IMR-90 (cell line): ENCODE measurements around the gene NTM. TPM values are rescaled to one million over a fixed set of nuclear protein-coding genes. Genes with fewer than 3 reads are reported as not detected.

ENCODE experiments used
- ATAC-seq: fragments of 200-7000 bp; cut with Tn5 transposase; 2 replicates; pipeline ENCODE4 v1.9.1; 2020; ENCODE audit warnings: low read depth, mild to moderate bottlenecking, moderate library complexity
- BruUV-seq: library from RNA; stranded (reverse); fragments of 400-500 nt; replicated peaks from 2 replicates; lab custom pipeline; 2021; lab: Mats Ljungman, UMichigan
- CTCF ChIA-PET: fragments of 300-600 bp; formaldehyde crosslinking; extraction: SDS; loops from one replicate; lab custom pipeline; 2021; ENCODE audit warnings: antibody characterized with exemption; lab: Yijun Ruan, JAX
- POLR2A ChIA-PET: fragments of 300-600 bp; sonication (Branson Sonifier 250); formaldehyde crosslinking; loops from one replicate; lab custom pipeline; 2022; ENCODE audit warnings: antibody characterized with exemption; ENCODE audit not compliant: unreplicated experiment; lab: Charles Lee
- DNase-seq: peaks from one replicate; pipeline ENCODE4 v3.0.0; 2013
- H2AFZ ChIP-seq: replicated peaks from 2 replicates; pipeline ENCODE3; 2013; ENCODE audit warnings: low read length, mild to moderate bottlenecking; ENCODE audit not compliant: poor library complexity
- H2AK5ac ChIP-seq: 2 replicates; pipeline ENCODE4 v1.6.1; 2013; ENCODE audit warnings: low read depth, low read length, inconsistent platforms
- H2AK9ac ChIP-seq: replicated peaks from 2 replicates; pipeline ENCODE3; 2013; ENCODE audit warnings: mild to moderate bottlenecking, low read depth, low read length, moderate library complexity; ENCODE audit not compliant: poor library complexity
- H2BK120ac ChIP-seq: 2 replicates; pipeline ENCODE4 v1.6.1; 2013; ENCODE audit warnings: low read depth, low read length, inconsistent platforms
- H2BK15ac ChIP-seq: 3 replicates; pipeline ENCODE4 v1.6.1; 2013; ENCODE audit warnings: low read depth, low read length, inconsistent platforms
- H2BK20ac ChIP-seq: 2 replicates; pipeline ENCODE4 v1.6.1; 2013; ENCODE audit warnings: low read depth, mild to moderate bottlenecking, inconsistent platforms, low read length, moderate library complexity
- H2BK5ac ChIP-seq: 2 replicates; pipeline ENCODE4 v1.6.1; 2013; ENCODE audit warnings: mild to moderate bottlenecking, low read depth, low read length, inconsistent platforms; ENCODE audit not compliant: poor library complexity, severe bottlenecking
- H3K14ac ChIP-seq: replicated peaks from 2 replicates; pipeline ENCODE4 v1.6.1; 2013; ENCODE audit warnings: low read depth, low read length, inconsistent platforms
- H3K18ac ChIP-seq: 2 replicates; pipeline ENCODE4 v1.6.1; 2013; ENCODE audit warnings: low read depth, low read length, control low read depth
- H3K23ac ChIP-seq: 2 replicates; pipeline ENCODE4 v1.6.1; 2013; ENCODE audit warnings: low read depth, low read length, inconsistent platforms
- H3K27ac ChIP-seq: 2 replicates; pipeline ENCODE4 v1.5.1; 2013; ENCODE audit warnings: mild to moderate bottlenecking, control low read depth, low read length; ENCODE audit not compliant: insufficient read depth
- H3K27me3 ChIP-seq: 2 replicates; pipeline ENCODE4 v1.6.1; 2013; ENCODE audit warnings: low read length; ENCODE audit not compliant: control insufficient read depth, insufficient read depth
- H3K36me3 ChIP-seq: 2 replicates; pipeline ENCODE4 v1.6.1; 2013; ENCODE audit warnings: low read length, mixed read lengths; ENCODE audit not compliant: control insufficient read depth, insufficient read depth
- H3K4ac ChIP-seq: 2 replicates; pipeline ENCODE4 v1.6.1; 2013; ENCODE audit warnings: low read depth, low read length, inconsistent platforms
- H3K4me1 ChIP-seq: 2 replicates; pipeline ENCODE4 v1.6.1; 2013; ENCODE audit warnings: low read length, mixed read lengths; ENCODE audit not compliant: control insufficient read depth, insufficient read depth
- H3K4me2 ChIP-seq: 2 replicates; pipeline ENCODE4 v1.6.1; 2013; ENCODE audit warnings: low read depth, mild to moderate bottlenecking, control low read depth, low read length, moderate library complexity
- H3K4me3 ChIP-seq: 2 replicates; pipeline ENCODE4 v1.5.1; 2013; ENCODE audit warnings: low read depth, mild to moderate bottlenecking, control low read depth, low read length, moderate library complexity; ENCODE audit not compliant: insufficient read depth
- H3K56ac ChIP-seq: 2 replicates; pipeline ENCODE4 v1.6.1; 2013; ENCODE audit warnings: low read length, inconsistent platforms; ENCODE audit not compliant: insufficient read depth; ENCODE audit errors: extremely low read depth
- H3K79me1 ChIP-seq, 2 experiments: 2 replicates each; pipeline ENCODE4 v1.6.1; 2013; ENCODE audit warnings: low read length in 2 of 2, inconsistent platforms in 1 of 2, low read depth in 1 of 2
- H3K9ac ChIP-seq: 2 replicates; pipeline ENCODE4 v1.6.1; 2013; ENCODE audit warnings: low read depth, low read length, control low read depth
- H3K9me1 ChIP-seq: 2 replicates; pipeline ENCODE4 v1.6.1; 2013; ENCODE audit warnings: low read length, inconsistent platforms; ENCODE audit not compliant: insufficient read depth
- H3K9me3 ChIP-seq: 2 replicates; pipeline ENCODE4 v1.6.1; 2013; ENCODE audit warnings: low read length; ENCODE audit not compliant: control insufficient read depth, insufficient read depth
- H4K20me1 ChIP-seq: 2 replicates; pipeline ENCODE4 v1.6.1; 2013; ENCODE audit warnings: low read length, inconsistent platforms; ENCODE audit not compliant: insufficient read depth
- H4K5ac ChIP-seq: 2 replicates; pipeline ENCODE4 v1.6.1; 2013; ENCODE audit warnings: mild to moderate bottlenecking, low read depth, low read length, control low read depth
- H4K8ac ChIP-seq, 2 experiments: 2 replicates each; pipeline ENCODE4 v1.6.1; 2013; ENCODE audit warnings: low read depth in 2 of 2, low read length in 2 of 2, control low read depth in 1 of 2, inconsistent platforms in 1 of 2
- H4K91ac ChIP-seq: 2 replicates; pipeline ENCODE4 v1.6.1; 2013; ENCODE audit warnings: low read depth, low read length, inconsistent platforms; ENCODE audit not compliant: insufficient read depth
- BHLHE40 ChIP-seq: fragments of 150-350 bp; IDR thresholded peaks from 2 replicates; pipeline ENCODE4 v1.6.1; 2016; ENCODE audit warnings: mild to moderate bottlenecking, low read depth, low read length
- CEBPB ChIP-seq: IDR thresholded peaks from 2 replicates; pipeline ENCODE4 v1.6.1; 2012; ENCODE audit warnings: low read depth, low read length, improper control_type of control experiment
- CHD1 ChIP-seq: IDR thresholded peaks from 2 replicates; pipeline ENCODE4 v1.6.1; 2012; ENCODE audit warnings: low read depth, low read length, improper control_type of control experiment
- CTCF ChIP-seq: conservative IDR thresholded peaks from 2 replicates; pipeline ENCODE4 v1.5.1; 2012; ENCODE audit warnings: mild to moderate bottlenecking, low read depth, low read length, improper control_type of control experiment
- FOS ChIP-seq: fragments of 150-350 bp; IDR thresholded peaks from 2 replicates; pipeline ENCODE4 v1.6.1; 2016; ENCODE audit warnings: low read depth, low read length
- MAFK ChIP-seq: IDR thresholded peaks from 2 replicates; pipeline ENCODE4 v1.6.1; 2012; ENCODE audit warnings: low read depth, low read length, improper control_type of control experiment
- MAZ ChIP-seq: IDR thresholded peaks from 2 replicates; pipeline ENCODE4 v1.6.1; 2012; ENCODE audit warnings: low read depth, mild to moderate bottlenecking, low read length, improper control_type of control experiment, moderate library complexity, borderline replicate concordance
- MXI1 ChIP-seq: IDR thresholded peaks from 2 replicates; pipeline ENCODE4 v1.6.1; 2012; ENCODE audit warnings: low read depth, mild to moderate bottlenecking, low read length, moderate library complexity, borderline replicate concordance
- NFE2L2 ChIP-seq: fragments of 150-350 bp; IDR thresholded peaks from 2 replicates; pipeline ENCODE4 v1.6.1; 2016; ENCODE audit warnings: low read depth, mild to moderate bottlenecking, low read length
- POLR2A ChIP-seq: IDR thresholded peaks from 2 replicates; pipeline ENCODE4 v1.6.1; 2012; ENCODE audit warnings: mild to moderate bottlenecking, low read depth, low read length
- RAD21 ChIP-seq: IDR thresholded peaks from 2 replicates; pipeline ENCODE4 v1.6.1; 2012; ENCODE audit warnings: low read length, improper control_type of control experiment
- RCOR1 ChIP-seq: IDR thresholded peaks from 2 replicates; pipeline ENCODE4 v1.6.1; 2012; ENCODE audit warnings: mild to moderate bottlenecking, low read length, improper control_type of control experiment; ENCODE audit not compliant: insufficient replicate concordance
- RFX5 ChIP-seq: IDR thresholded peaks from 2 replicates; pipeline ENCODE4 v1.8.0; 2012; ENCODE audit warnings: low read depth, mild to moderate bottlenecking, low read length, moderate library complexity
- SMC3 ChIP-seq: fragments of 150-350 bp; IDR thresholded peaks from 2 replicates; pipeline ENCODE4 v1.6.1; 2016; ENCODE audit warnings: low read depth, mild to moderate bottlenecking, antibody characterized with exemption, low read length, moderate library complexity
- WGBS, 2 experiments: methylation state at CpG; one replicate each; pipeline versions ENCODE4 v1.1.5 to v1.1.7; 2013; ENCODE audit warnings: missing lambda C conversion rate in 2 of 2; ENCODE audit not compliant: insufficient read length in 1 of 2; ENCODE audit errors: extremely low coverage in 2 of 2; 5-methylcytosine and 5-hydroxymethylcytosine counted together
- dilution Hi-C: fragments of 300-500 bp; cut with HindIII; formaldehyde crosslinking; loops from one replicate; pipeline ENCODE4 v1.14.3; 2018; ENCODE audit warnings: low sequenced_read_pairs; ENCODE audit not compliant: unreplicated experiment
- in situ Hi-C: fragments of 300-500 bp; cut with MboI; formaldehyde crosslinking; loops from 3 replicates; pipeline ENCODE4 v1.14.3; 2019; ENCODE audit warnings: low sequenced_read_pairs, inconsistent platforms, mixed read lengths
- intact Hi-C: fragments of 100-400 bp; cut with micrococcal nuclease; formaldehyde crosslinking; loops from 2 replicates; pipeline ENCODE4 v1.10.0; 2022
- polyA plus RNA-seq, 3 experiments: library from polyadenylated mRNA; depleted of rRNA; stranded (reverse); fragments of >200 nt; gene quantifications; 2 replicates each; pipeline ENCODE4 v1.2.3, GENCODE V29; 2012; ENCODE audit warnings: low replicate concordance in 1 of 3
- total RNA-seq: library from RNA; depleted of rRNA; stranded (reverse); fragments of >200 nt; gene quantifications from 2 replicates; pipeline ENCODE4 v1.2.3, GENCODE V29; 2012
- TF ChIP-seq, protein P1 (sequence below): fragments of 150-350 bp; IDR thresholded peaks from 2 replicates; pipeline ENCODE4 v1.6.1; 2017; ENCODE audit warnings: mild to moderate bottlenecking, antibody characterized with exemption, low read length, low read depth
- TF ChIP-seq, protein P2 (sequence below): fragments of 150-350 bp; IDR thresholded peaks from 2 replicates; pipeline ENCODE4 v1.6.1; 2016; ENCODE audit warnings: low read depth, mild to moderate bottlenecking, low read length, moderate library complexity, borderline replicate concordance

NTM gene
- total and polyA plus RNA-seq, 2 of the 4 experiments (the other 2 are of a cell fraction) = 19.5 to 25.5 TPM

DNA sequence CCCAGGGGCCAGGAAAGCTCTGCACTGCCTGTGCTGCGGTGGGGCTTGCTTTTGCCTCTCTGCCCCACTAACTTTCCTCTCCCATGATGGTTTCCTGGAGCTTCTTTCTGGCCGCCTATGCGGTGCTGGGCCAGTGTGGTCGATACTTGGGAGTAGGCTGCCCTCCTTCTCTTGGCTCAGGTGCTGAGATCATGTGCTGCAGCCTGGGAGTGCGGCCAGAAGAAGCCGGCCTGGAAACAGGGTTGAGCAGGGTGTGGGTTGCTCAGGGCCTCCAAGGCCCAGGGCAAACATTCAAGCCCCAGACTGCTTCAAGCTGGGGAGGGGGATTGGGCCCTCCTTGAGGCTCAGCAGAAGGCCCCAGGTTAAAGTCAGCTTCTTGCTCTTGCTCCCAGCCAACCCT lies 125.0 kb downstream of the NTM start:
- Histone ChIP-seq H2AK9ac (no peak overlapping the region), H2AK5ac (no peak overlapping the region), H2BK20ac (no peak overlapping the region), H3K27me3 (peaks cover 2% of the 10 kb centered on the region), H3K79me1 (no peaks in the 10 kb centered on the region), H3K4ac (no peak overlapping the region), H3K4me2 (no peak overlapping the region), H3K9ac (no peak overlapping the region), H2BK15ac (no peak overlapping the region), H4K8ac (no peak overlapping the region), H4K20me1 (no peaks in the 10 kb centered on the region), H3K18ac (no peak overlapping the region), H4K91ac (no peak overlapping the region), H3K56ac (no peak overlapping the region), H3K9me1 (no peaks in the 10 kb centered on the region), H3K14ac (no peak overlapping the region), H3K23ac (no peak overlapping the region), H3K9me3 (no peaks in the 10 kb centered on the region), H2BK120ac (no peak overlapping the region), H2BK5ac (no peak overlapping the region), H3K27ac (no peak overlapping the region), H2AFZ (no peak overlapping the region), H4K5ac (no peak overlapping the region), H3K4me1 (no peaks in the 10 kb centered on the region), H3K4me3 (no peak overlapping the region), H3K36me3 (no peaks in the 10 kb centered on the region)
- dilution Hi-C loops (no loop called here), in situ Hi-C loops (no loop called here), intact Hi-C loops (no loop called here)
- POLR2A ChIA-PET = no interaction called here
- TF ChIP-seq NFE2L2 (no peak), MAZ (no peak), CTCF (no peak), POLR2A (no peak), MXI1 (no peak), CEBPB (no peak), CHD1 (no peak), RFX5 (no peak), BHLHE40 (no peak), MAFK (no peak), SMC3 (no peak), RCOR1 (no peak), RAD21 (no peak), FOS (no peak)
- TF ChIP-seq, protein P1, sequence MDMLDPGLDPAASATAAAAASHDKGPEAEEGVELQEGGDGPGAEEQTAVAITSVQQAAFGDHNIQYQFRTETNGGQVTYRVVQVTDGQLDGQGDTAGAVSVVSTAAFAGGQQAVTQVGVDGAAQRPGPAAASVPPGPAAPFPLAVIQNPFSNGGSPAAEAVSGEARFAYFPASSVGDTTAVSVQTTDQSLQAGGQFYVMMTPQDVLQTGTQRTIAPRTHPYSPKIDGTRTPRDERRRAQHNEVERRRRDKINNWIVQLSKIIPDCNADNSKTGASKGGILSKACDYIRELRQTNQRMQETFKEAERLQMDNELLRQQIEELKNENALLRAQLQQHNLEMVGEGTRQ = no peak
- TF ChIP-seq, protein P2, sequence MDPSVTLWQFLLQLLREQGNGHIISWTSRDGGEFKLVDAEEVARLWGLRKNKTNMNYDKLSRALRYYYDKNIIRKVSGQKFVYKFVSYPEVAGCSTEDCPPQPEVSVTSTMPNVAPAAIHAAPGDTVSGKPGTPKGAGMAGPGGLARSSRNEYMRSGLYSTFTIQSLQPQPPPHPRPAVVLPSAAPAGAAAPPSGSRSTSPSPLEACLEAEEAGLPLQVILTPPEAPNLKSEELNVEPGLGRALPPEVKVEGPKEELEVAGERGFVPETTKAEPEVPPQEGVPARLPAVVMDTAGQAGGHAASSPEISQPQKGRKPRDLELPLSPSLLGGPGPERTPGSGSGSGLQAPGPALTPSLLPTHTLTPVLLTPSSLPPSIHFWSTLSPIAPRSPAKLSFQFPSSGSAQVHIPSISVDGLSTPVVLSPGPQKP = no peak
- no peak for DNase-seq
- no peak for ATAC-seq
- no TSS peak for BruUV-seq
- no CpG with 5 or more reads among the region's 6 CpGs for WGBS, 2 experiments
- CTCF ChIA-PET = no interaction called here
